Kidney (tissue), 14 donors: ENCODE data around the gene STX10. TPM values are rescaled to one million over a fixed set of nuclear protein-coding genes. Genes with fewer than 3 reads are reported as not detected.

Experiments used
- DNase-seq, 5 donors: peaks; one replicate each; pipeline ENCODE4 v3.0.0-alpha.2; 2013 to 2020
- FAIRE-seq: peaks from 2 replicates; lab custom pipeline; 2012; peaks lifted over from hg19 to GRCh38; lab: Jason Lieb, UNC
- H3K27ac ChIP-seq, 2 donors: one replicate each; pipeline ENCODE4 v1.7.0; 2013; ENCODE audit warnings: low read depth in 2 of 2, low read length in 2 of 2, inconsistent platforms in 1 of 2
- H3K27me3 ChIP-seq: one replicate; pipeline ENCODE4 v1.7.1; 2013; ENCODE audit warnings: low read length, inconsistent platforms; ENCODE audit not compliant: control insufficient read depth, insufficient read depth
- H3K36me3 ChIP-seq, 3 donors: one replicate each; pipeline versions ENCODE4 v1.7.0 to v1.7.1; 2013; ENCODE audit warnings: low read length in 3 of 3, control low read depth in 1 of 3, inconsistent platforms in 1 of 3; ENCODE audit not compliant: insufficient read depth in 3 of 3, control insufficient read depth in 2 of 3
- H3K4me1 ChIP-seq, 3 donors: one replicate each; pipeline versions ENCODE4 v1.7.0 to v1.7.1; 2013; ENCODE audit warnings: low read length in 3 of 3, inconsistent platforms in 1 of 3, low read depth in 1 of 3; ENCODE audit not compliant: control insufficient read depth in 2 of 3, insufficient read depth in 2 of 3
- H3K4me3 ChIP-seq, 3 donors: one replicate each; pipeline versions ENCODE4 v1.7.0 to v1.8.1; 2013; ENCODE audit warnings: low read length in 3 of 3, control low read depth in 1 of 3, inconsistent platforms in 1 of 3
- H3K9ac ChIP-seq, 3 donors: one replicate each; pipeline versions ENCODE4 v1.7.0 to v1.7.1; 2013; ENCODE audit warnings: low read length in 3 of 3, control low read depth in 1 of 3, inconsistent platforms in 1 of 3
- H3K9me3 ChIP-seq, 3 donors: one replicate each; pipeline versions ENCODE4 v1.7.0 to v1.7.1; 2013; ENCODE audit warnings: low read length in 3 of 3, control low read depth in 1 of 3, inconsistent platforms in 1 of 3; ENCODE audit not compliant: control insufficient read depth in 2 of 3, insufficient read depth in 1 of 3
- intact Hi-C: fragments of 100-400 bp; cut with DNase I; formaldehyde crosslinking; loops from one replicate; pipeline ENCODE4 v1.11.1; 2022
- polyA plus RNA-seq: library from polyadenylated mRNA; stranded (reverse); fragments of 350-450 nt; fragmentation: Illumina TruSeq; extraction: RNeasy Lipid Tissue Mini Kit (QIAGEN cat#74804); gene quantifications from one replicate; pipeline ENCODE4 v1.2.3, GENCODE V29; 2014; ENCODE audit warnings: low read depth, low replicate concordance; ENCODE audit not compliant: insufficient read depth
- total RNA-seq: library from RNA; stranded (reverse); fragmentation: NEBNext Ultra II Directional; extraction: Animal tissue kit (Norgen Biotek cat#: 25700); gene quantifications from one replicate; pipeline ENCODE4 v1.2.1, GENCODE V29; 2021
- TF ChIP-seq, protein P1 (sequence below): IDR thresholded peaks from 3 replicates; pipeline ENCODE4 v1.5.1; 2012; ENCODE audit warnings: mild to moderate bottlenecking, moderate library complexity, borderline replicate concordance; ENCODE audit not compliant: insufficient read depth; ENCODE audit errors: extremely low read depth
- donor health status: control.
- donor health status: control.
- donor health status: control.
- donor health status: control.
- donor health status: control.
- donor health status: DM: yes; HTN: yes; CAD: no.
- donor health status: Normal renal cell carcinoma (clear cell type).

The STX10 gene
- total and polyA plus RNA-seq, 2 donors from 2014 or later = 39.5 to 52.9 TPM

DNA sequence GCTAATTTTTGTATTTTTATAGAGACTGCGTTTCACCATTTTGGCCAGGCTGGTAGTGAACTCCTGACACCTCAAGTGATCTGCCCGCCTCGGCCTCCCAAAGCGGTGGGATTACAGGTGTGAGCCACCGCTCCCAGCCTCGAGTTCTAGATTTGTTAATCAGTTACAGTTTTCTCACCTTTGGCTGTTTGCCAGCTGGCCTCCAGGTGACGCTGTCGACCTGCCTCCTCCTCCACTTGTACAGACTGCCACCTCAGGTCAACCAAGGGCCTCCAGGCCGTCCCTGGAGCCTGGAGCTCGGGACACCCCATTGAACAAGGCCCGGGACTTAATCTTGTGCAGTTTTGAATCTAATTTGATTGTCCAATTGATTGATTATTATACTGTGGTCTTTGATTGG, 45.5 kb upstream of the STX10 start:
- DNase-seq = peak in 3 of 5 donors; percentile 39 to 50 (median 47)
- intact Hi-C loops = loop anchor here (5.0 kb wide), 1 partner anchor 67 kb away; no protein-coding TSS in a partner anchor
- FAIRE-seq = no peak
- TF ChIP-seq, protein P1, sequence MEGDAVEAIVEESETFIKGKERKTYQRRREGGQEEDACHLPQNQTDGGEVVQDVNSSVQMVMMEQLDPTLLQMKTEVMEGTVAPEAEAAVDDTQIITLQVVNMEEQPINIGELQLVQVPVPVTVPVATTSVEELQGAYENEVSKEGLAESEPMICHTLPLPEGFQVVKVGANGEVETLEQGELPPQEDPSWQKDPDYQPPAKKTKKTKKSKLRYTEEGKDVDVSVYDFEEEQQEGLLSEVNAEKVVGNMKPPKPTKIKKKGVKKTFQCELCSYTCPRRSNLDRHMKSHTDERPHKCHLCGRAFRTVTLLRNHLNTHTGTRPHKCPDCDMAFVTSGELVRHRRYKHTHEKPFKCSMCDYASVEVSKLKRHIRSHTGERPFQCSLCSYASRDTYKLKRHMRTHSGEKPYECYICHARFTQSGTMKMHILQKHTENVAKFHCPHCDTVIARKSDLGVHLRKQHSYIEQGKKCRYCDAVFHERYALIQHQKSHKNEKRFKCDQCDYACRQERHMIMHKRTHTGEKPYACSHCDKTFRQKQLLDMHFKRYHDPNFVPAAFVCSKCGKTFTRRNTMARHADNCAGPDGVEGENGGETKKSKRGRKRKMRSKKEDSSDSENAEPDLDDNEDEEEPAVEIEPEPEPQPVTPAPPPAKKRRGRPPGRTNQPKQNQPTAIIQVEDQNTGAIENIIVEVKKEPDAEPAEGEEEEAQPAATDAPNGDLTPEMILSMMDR = no peak
- H3K9ac ChIP-seq = no peak overlapping the region
- H3K9me3 ChIP-seq = no peaks in the 10 kb centered on the region
- H3K27me3 ChIP-seq = no peaks in the 10 kb centered on the region
- no peak overlapping the region for H3K4me3 ChIP-seq
- peaks cover 0 to 4% (median 4%) of the 10 kb centered on the region in 3 donors for H3K4me1 ChIP-seq
- H3K36me3 ChIP-seq = no peaks in the 10 kb centered on the region
- no peak overlapping the region for H3K27ac ChIP-seq

DNA sequence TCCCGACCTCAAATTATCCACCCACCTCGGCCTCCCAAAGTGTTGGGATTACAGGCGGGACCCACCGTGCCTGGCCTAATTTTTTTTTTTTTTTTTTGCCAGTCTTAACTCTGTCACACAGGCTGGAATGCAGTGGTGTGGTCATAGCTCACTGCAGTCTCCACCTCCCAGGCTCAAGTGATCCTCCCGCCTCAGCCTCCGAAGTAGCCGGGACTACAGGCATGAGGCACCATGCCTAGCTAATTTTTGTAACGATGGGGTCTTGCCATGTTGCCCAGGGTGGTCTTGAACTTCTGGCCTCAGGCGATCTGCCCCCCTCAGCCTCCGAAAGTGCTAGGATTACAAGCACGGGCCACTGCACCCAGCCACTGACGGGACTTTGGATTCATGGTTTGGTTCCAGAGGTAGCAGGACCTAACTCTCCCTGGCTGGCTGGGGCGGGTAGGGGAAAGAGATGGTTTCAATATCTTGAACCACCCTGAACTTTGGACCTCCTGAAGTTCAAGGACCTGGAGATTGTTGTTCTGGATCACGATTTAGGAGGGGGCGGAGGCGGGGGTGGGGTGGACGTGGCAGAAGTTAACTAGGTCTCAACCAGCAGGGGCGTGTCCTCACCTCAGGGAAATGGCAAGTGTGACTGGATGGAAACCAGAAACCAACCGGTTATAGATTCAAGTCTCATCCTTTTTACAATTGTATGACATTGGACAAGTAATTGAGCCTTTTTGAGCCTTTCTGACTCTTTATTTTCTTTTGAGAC, 40.8 kb upstream of the STX10 start:
- peak in 2 of 5 donors; percentile 26 to 61 for DNase-seq
- Histone ChIP-seq H3K27ac (peak overlapping the region in 1 of 2 donors; percentile 32), H3K9me3 (no peaks in the 10 kb centered on the region), H3K27me3 (no peaks in the 10 kb centered on the region), H3K36me3 (no peaks in the 10 kb centered on the region), H3K4me3 (no peak overlapping the region), H3K4me1 (peaks cover 0 to 4% (median 4%) of the 10 kb centered on the region in 3 donors), H3K9ac (no peak overlapping the region)
- intact Hi-C loops = no loop called here
- TF ChIP-seq, protein P1 = no peak
- no peak for FAIRE-seq

DNA sequence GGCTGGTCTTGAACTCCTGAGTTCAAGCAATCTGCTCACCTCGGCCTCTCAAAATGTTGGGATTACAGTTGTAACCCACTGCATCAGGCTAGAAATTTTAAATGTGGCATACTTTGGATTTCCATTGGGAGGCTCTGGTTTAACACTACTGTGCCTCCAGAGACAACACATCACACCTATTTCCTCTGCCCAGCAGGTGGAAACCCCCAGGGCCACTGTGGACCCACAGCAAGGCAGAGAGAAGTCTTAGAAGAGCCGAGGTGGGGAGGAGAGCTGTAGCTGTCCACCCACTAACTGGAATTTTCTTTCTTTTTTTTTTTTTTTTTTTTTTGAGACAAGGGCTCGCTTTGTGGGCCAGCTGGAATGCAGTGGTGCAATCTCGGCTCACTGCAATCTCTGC, 39.4 kb upstream of the STX10 start:
- no peak for FAIRE-seq
- intact Hi-C loops = no loop called here
- no peak overlapping the region for H3K27ac ChIP-seq

More for the DNA sequence above, 39.4 kb upstream of the STX10 start:
- Histone ChIP-seq H3K36me3 (no peaks in the 10 kb centered on the region), H3K9me3 (no peaks in the 10 kb centered on the region), H3K4me1 (peaks cover 0 to 4% (median 0%) of the 10 kb centered on the region in 3 donors), H3K9ac (no peak overlapping the region), H3K27me3 (no peaks in the 10 kb centered on the region), H3K4me3 (no peak overlapping the region)
- DNase-seq = no peak
- TF ChIP-seq, protein P1 = no peak
